Ishikawa (cell line): ENCODE results near the gene GNPTAB.

Experiments
- CREB1 ChIP-seq: IDR thresholded peaks from 2 replicates; pipeline ENCODE4 v1.6.1; 2012; ENCODE audit warnings: low read depth
- EP300 ChIP-seq: IDR thresholded peaks from 2 replicates; pipeline ENCODE4 v1.6.1; 2012; ENCODE audit warnings: borderline replicate concordance
- MAX ChIP-seq: IDR thresholded peaks from 2 replicates; pipeline ENCODE4 v1.6.1; 2012
- TAF1 ChIP-seq: IDR thresholded peaks from 2 replicates; pipeline ENCODE4 v1.6.1; 2012; ENCODE audit warnings: low read depth, mild to moderate bottlenecking
- TCF12 ChIP-seq: IDR thresholded peaks from 2 replicates; pipeline ENCODE4 v1.6.1; 2012; ENCODE audit warnings: low read depth

- no peak for TF ChIP-seq EP300
- no peak for TF ChIP-seq TAF1
- TF ChIP-seq MAX: no peak
- TF ChIP-seq CREB1: no peak
- TF ChIP-seq TCF12: no peak
Observed at GRCh38 chr12:101795013-101795412, 35.7 kb downstream of the GNPTAB start.
